HEK293 (cell line): Measurements from ENCODE around the gene ALKBH4.
A peak's percentile ranks its signal among the peaks of the same experiment; 100 is the strongest.

Source experiments
- CTCF ChIA-PET: fragments of 350-600 bp; formaldehyde crosslinking; extraction: SDS; loops from one replicate; lab custom pipeline; 2021; ENCODE audit warnings: antibody characterized with exemption; lab: Yijun Ruan, JAX
- POLR2A ChIA-PET: fragments of 300-600 bp; formaldehyde crosslinking; extraction: SDS; loops from one replicate; lab custom pipeline; 2020; ENCODE audit warnings: antibody characterized with exemption, inconsistent platforms; lab: Yijun Ruan, JAX
- H3K27ac ChIP-seq: fragments of 200-500 bp; sonication (Bioruptor generic); 2 replicates; pipeline ENCODE4 v1.5.1; 2014; ENCODE audit warnings: low read depth, low read length, control low read depth, inconsistent platforms; ENCODE audit errors: extremely low read depth
- H3K36me3 ChIP-seq, 2 experiments: fragments of 200-500 bp in 1 of 2; sonication (Bioruptor generic) in 1 of 2; 1 replicate in 1 of 2; 2 replicates in 1 of 2; pipeline ENCODE4 v1.5.1; 2014 to 2017; ENCODE audit warnings: inconsistent platforms in 2 of 2, low read length in 2 of 2; ENCODE audit not compliant: control insufficient read depth in 2 of 2, insufficient read depth in 1 of 2
- H3K4me1 ChIP-seq: fragments of 200-500 bp; sonication (Bioruptor generic); 2 replicates; pipeline ENCODE4 v1.5.1; 2014; ENCODE audit warnings: mild to moderate bottlenecking, low read length, inconsistent platforms; ENCODE audit not compliant: control insufficient read depth, insufficient read depth
- H3K4me3 ChIP-seq: 2 replicates; pipeline ENCODE4 v1.5.1; 2011; ENCODE audit warnings: low read depth, mild to moderate bottlenecking, control low read depth, low read length, moderate library complexity
- H3K9me3 ChIP-seq: fragments of 200-500 bp; sonication (Bioruptor generic); 2 replicates; pipeline ENCODE4 v1.5.1; 2014; ENCODE audit warnings: low read depth, low read length, inconsistent platforms; ENCODE audit not compliant: control insufficient read depth, insufficient read depth
- GLIS1 ChIP-seq: fragments of 450-650 bp; formaldehyde crosslinking; IDR thresholded peaks from 2 replicates; pipeline ENCODE4 v1.5.1; 2016; ENCODE audit warnings: missing biosample characterization, missing genetic modification characterization
- GLIS2 ChIP-seq: fragments of 450-650 bp; formaldehyde crosslinking; IDR thresholded peaks from 2 replicates; pipeline ENCODE4 v1.5.1; 2016; ENCODE audit warnings: missing biosample characterization, missing genetic modification characterization
- SCRT1 ChIP-seq: fragments of 450-650 bp; formaldehyde crosslinking; IDR thresholded peaks from 2 replicates; pipeline ENCODE4 v1.5.1; 2016; ENCODE audit warnings: missing biosample characterization, missing genetic modification characterization, borderline replicate concordance
- ZNF114 ChIP-seq: fragments of 450-650 bp; formaldehyde crosslinking; IDR thresholded peaks from 2 replicates; pipeline ENCODE4 v1.5.0; 2017; ENCODE audit warnings: missing biosample characterization, missing genetic modification characterization
- ZNF23 ChIP-seq: fragments of 450-650 bp; formaldehyde crosslinking; IDR thresholded peaks from 2 replicates; pipeline ENCODE4 v1.5.1; 2016; ENCODE audit warnings: missing biosample characterization, missing genetic modification characterization, borderline replicate concordance
- ZNF266 ChIP-seq: fragments of 450-650 bp; formaldehyde crosslinking; IDR thresholded peaks from 2 replicates; pipeline ENCODE4 v1.5.1; 2016; ENCODE audit warnings: missing biosample characterization, missing genetic modification characterization, low read depth
- ZNF292 ChIP-seq: fragments of 450-650 bp; formaldehyde crosslinking; IDR thresholded peaks from 2 replicates; pipeline ENCODE4 v1.5.1; 2016; ENCODE audit warnings: low read depth, missing biosample characterization, missing genetic modification characterization, borderline replicate concordance
- ZNF366 ChIP-seq: fragments of 450-650 bp; formaldehyde crosslinking; conservative IDR thresholded peaks from 2 replicates; pipeline ENCODE4 v1.5.1; 2016; ENCODE audit warnings: missing biosample characterization, missing genetic modification characterization
- ZNF544 ChIP-seq: fragments of 450-650 bp; formaldehyde crosslinking; IDR thresholded peaks from 2 replicates; pipeline ENCODE4 v1.5.0; 2017; ENCODE audit warnings: missing biosample characterization, missing genetic modification characterization
- ZNF548 ChIP-seq: fragments of 450-650 bp; formaldehyde crosslinking; IDR thresholded peaks from 2 replicates; pipeline ENCODE4 v1.5.1; 2016; ENCODE audit warnings: missing biosample characterization, missing genetic modification characterization
- ZNF560 ChIP-seq: fragments of 450-650 bp; formaldehyde crosslinking; IDR thresholded peaks from 2 replicates; pipeline ENCODE4 v1.5.1; 2017; ENCODE audit warnings: missing biosample characterization, missing genetic modification characterization, borderline replicate concordance
- ZNF664 ChIP-seq: fragments of 450-650 bp; formaldehyde crosslinking; IDR thresholded peaks from 2 replicates; pipeline ENCODE4 v1.5.1; 2016; ENCODE audit warnings: missing biosample characterization, missing genetic modification characterization
- ZNF776 ChIP-seq: fragments of 450-650 bp; formaldehyde crosslinking; IDR thresholded peaks from 2 replicates; pipeline ENCODE4 v1.5.0; 2017; ENCODE audit warnings: missing biosample characterization, missing genetic modification characterization, borderline replicate concordance
- ZNF777 ChIP-seq: fragments of 450-650 bp; formaldehyde crosslinking; IDR thresholded peaks from 2 replicates; pipeline ENCODE4 v1.5.1; 2017; ENCODE audit warnings: missing biosample characterization, missing genetic modification characterization, borderline replicate concordance
- ZNF843 ChIP-seq: fragments of 450-650 bp; formaldehyde crosslinking; IDR thresholded peaks from 2 replicates; pipeline ENCODE4 v1.5.1; 2016; ENCODE audit warnings: missing biosample characterization, missing genetic modification characterization
- TF ChIP-seq, protein P1 (sequence below): fragments of 450-650 bp; formaldehyde crosslinking; IDR thresholded peaks from 2 replicates; pipeline ENCODE4 v1.5.1; 2017; ENCODE audit warnings: missing biosample characterization, missing genetic modification characterization
- TF ChIP-seq, protein P2 (sequence below): fragments of 450-650 bp; formaldehyde crosslinking; IDR thresholded peaks from 2 replicates; pipeline ENCODE4; 2016; ENCODE audit warnings: missing biosample characterization, missing genetic modification characterization
- TF ChIP-seq, protein P3 (sequence below): fragments of 450-650 bp; formaldehyde crosslinking; IDR thresholded peaks from 2 replicates; pipeline ENCODE4 v1.5.1; 2017; ENCODE audit warnings: missing biosample characterization, missing genetic modification characterization

The ALKBH4 gene

DNA sequence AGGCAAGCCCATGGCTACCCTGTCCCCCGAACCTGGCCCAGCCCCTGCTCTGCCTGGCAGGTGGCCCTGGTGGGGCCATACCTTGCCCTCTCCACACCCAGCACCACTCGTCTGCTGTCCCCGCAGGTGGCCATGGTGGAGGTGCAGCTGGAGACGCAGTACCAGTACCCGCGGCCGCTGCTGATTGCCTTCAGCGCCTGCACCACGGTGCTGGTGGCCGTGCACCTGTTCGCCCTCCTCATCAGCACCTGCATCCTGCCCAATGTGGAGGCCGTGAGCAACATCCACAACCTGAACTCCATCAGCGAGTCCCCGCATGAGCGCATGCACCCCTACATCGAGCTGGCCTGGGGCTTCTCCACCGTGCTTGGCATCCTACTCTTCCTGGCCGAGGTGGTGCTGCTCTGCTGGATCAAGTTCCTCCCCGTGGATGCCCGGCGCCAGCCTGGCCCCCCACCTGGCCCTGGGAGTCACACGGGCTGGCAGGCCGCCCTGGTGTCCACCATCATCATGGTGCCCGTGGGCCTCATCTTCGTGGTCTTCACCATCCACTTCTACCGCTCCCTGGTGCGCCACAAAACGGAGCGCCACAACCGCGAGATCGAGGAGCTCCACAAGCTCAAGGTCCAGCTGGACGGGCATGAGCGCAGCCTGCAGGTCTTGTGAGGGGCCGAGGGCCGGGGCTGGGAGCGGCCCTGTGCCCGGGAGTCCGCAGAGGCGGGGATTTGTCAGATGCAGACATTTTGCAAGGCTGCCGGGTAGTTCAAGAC, 18.1 kb downstream of the ALKBH4 start:
- Histone ChIP-seq H3K27ac (no peak overlapping the region), H3K36me3 (peaks cover 0 to 21% of the 10 kb centered on the region in 2 experiments; a peak in 2 of 3 replicates), H3K9me3 (no peaks in the 10 kb centered on the region), H3K4me1 (no peaks in the 10 kb centered on the region), H3K4me3 (no peak overlapping the region)
- TF ChIP-seq ZNF114 (tag by site-specific recombination), result no peak
- no peak for TF ChIP-seq ZNF776 (tag by site-specific recombination)
- TF ChIP-seq ZNF777 (tag by site-specific recombination), result no peak
- TF ChIP-seq GLIS1, result no peak
- no peak for TF ChIP-seq ZNF664
- TF ChIP-seq ZNF292, result no peak
- no peak for TF ChIP-seq GLIS2 (tag by site-specific recombination)
- TF ChIP-seq, protein P1, sequence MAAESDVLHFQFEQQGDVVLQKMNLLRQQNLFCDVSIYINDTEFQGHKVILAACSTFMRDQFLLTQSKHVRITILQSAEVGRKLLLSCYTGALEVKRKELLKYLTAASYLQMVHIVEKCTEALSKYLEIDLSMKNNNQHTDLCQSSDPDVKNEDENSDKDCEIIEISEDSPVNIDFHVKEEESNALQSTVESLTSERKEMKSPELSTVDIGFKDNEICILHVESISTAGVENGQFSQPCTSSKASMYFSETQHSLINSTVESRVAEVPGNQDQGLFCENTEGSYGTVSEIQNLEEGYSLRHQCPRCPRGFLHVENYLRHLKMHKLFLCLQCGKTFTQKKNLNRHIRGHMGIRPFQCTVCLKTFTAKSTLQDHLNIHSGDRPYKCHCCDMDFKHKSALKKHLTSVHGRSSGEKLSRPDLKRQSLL (tag by site-specific recombination), result no peak
- TF ChIP-seq ZNF843 (tag by site-specific recombination), result no peak
- no peak for TF ChIP-seq ZNF266
- TF ChIP-seq, protein P2, sequence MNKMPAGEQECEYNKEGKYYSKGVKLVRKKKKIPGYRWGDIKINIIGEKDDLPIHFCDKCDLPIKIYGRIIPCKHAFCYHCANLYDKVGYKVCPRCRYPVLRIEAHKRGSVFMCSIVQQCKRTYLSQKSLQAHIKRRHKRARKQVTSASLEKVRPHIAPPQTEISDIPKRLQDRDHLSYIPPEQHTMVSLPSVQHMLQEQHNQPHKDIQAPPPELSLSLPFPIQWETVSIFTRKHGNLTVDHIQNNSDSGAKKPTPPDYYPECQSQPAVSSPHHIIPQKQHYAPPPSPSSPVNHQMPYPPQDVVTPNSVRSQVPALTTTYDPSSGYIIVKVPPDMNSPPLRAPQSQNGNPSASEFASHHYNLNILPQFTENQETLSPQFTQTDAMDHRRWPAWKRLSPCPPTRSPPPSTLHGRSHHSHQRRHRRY (tag by site-specific recombination), result no peak
- no peak for TF ChIP-seq ZNF23 (tag by site-specific recombination)
- TF ChIP-seq ZNF548 (tag by site-specific recombination), result no peak
- no peak for TF ChIP-seq SCRT1
- TF ChIP-seq ZNF560 (tag by site-specific recombination), result no peak
- CTCF ChIA-PET, result no interaction called here
- POLR2A ChIA-PET, result no interaction called here

DNA sequence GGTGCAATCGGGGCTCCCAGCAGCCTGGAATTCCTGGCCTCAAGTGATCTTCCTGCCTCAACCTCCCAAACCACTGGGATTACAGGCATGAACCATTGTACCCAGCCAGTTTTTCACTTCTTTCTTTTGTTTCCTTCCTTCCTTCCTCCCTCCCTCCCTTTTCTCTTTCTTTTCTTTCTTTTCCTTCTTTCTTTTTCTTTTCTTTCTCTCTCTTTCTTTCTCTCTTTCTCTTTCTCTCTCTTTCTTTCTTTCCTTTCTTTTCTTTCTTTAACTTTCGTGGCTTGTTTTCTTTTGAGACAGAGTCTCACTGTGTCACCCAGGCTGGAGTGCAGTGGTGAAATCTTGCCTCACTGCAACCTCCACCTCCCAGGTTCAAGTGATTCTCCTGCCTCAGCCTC, 19.0 kb downstream of the ALKBH4 start:
- TF ChIP-seq ZNF843 (tag by site-specific recombination), result no peak
- TF ChIP-seq ZNF366 (tag by site-specific recombination), result peak; percentile 70
- TF ChIP-seq, protein P3, sequence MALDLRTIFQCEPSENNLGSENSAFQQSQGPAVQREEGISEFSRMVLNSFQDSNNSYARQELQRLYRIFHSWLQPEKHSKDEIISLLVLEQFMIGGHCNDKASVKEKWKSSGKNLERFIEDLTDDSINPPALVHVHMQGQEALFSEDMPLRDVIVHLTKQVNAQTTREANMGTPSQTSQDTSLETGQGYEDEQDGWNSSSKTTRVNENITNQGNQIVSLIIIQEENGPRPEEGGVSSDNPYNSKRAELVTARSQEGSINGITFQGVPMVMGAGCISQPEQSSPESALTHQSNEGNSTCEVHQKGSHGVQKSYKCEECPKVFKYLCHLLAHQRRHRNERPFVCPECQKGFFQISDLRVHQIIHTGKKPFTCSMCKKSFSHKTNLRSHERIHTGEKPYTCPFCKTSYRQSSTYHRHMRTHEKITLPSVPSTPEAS (tag by site-specific recombination), result no peak
- no peak for TF ChIP-seq ZNF544 (tag by site-specific recombination)
- Histone ChIP-seq H3K4me1 (no peaks in the 10 kb centered on the region), H3K4me3 (no peak overlapping the region), H3K27ac (no peak overlapping the region), H3K9me3 (no peaks in the 10 kb centered on the region), H3K36me3 (peaks cover 0 to 22% of the 10 kb centered on the region in 2 experiments; a peak in 2 of 3 replicates)
- ChIA-PET POLR2A (no interaction called here), CTCF (no interaction called here)
